GM19467 (cell line): ENCODE results near the gene RPL13.
"Not testable (repeated sequence)": the region's sequence is repeated elsewhere in the genome, so short reads cannot be mapped to it uniquely, and the experiment has no call there.

Source experiments
- ATAC-seq: cut with Tn5 transposase; IDR thresholded peaks from one replicate; pipeline ENCODE4 v1.9.1; 2021; ENCODE audit warnings: mild to moderate bottlenecking, moderate library complexity; ENCODE audit not compliant: unreplicated experiment

The RPL13 gene

GRCh38 chr16:89575247-89576152 lies 15.0 kb downstream of the RPL13 start, which contains the start of gene CPNE7:
CPNE7 (plus strand) TSS chr16:89575758; CDS start chr16:89575898, 140 bp downstream.
- ATAC-seq: no peak

GRCh38 chr16:89576153-89577054 lies 15.9 kb downstream of the RPL13 start:
- no peak for ATAC-seq

GRCh38 chr16:89577055-89577759 lies 16.7 kb downstream of the RPL13 start:
- no peak for ATAC-seq

GRCh38 chr16:89579351-89579750 lies 18.9 kb downstream of the RPL13 start:
- no peak for ATAC-seq

- no peak for ATAC-seq
These were observed 20.7 kb downstream of the RPL13 start for GRCh38 chr16:89581045-89581695.

- ATAC-seq: no peak
These were observed 21.5 kb downstream of the RPL13 start for GRCh38 chr16:89581861-89582563.

- ATAC-seq: no peak
These were observed 22.2 kb downstream of the RPL13 start for GRCh38 chr16:89582614-89583196.

GRCh38 chr16:89583197-89583894 lies 22.9 kb downstream of the RPL13 start:
- ATAC-seq: no peak

- ATAC-seq: no peak
These were observed 23.6 kb downstream of the RPL13 start for GRCh38 chr16:89583895-89584644.

- no peak for ATAC-seq
These were observed 24.5 kb downstream of the RPL13 start for GRCh38 chr16:89584768-89585549.

- no peak for ATAC-seq
These were observed 25.7 kb downstream of the RPL13 start for GRCh38 chr16:89586218-89586617.

- no peak for ATAC-seq
These were observed 26.4 kb downstream of the RPL13 start for GRCh38 chr16:89586853-89587252.

- not testable (repeated sequence) for ATAC-seq
These were observed 27.2 kb downstream of the RPL13 start for GRCh38 chr16:89587676-89588075.

GRCh38 chr16:89588413-89589109 lies 28.1 kb downstream of the RPL13 start:
- no peak for ATAC-seq

- no peak for ATAC-seq
These were observed 28.9 kb downstream of the RPL13 start for GRCh38 chr16:89589241-89589926.

- no peak for ATAC-seq
These were observed 33.4 kb downstream of the RPL13 start for GRCh38 chr16:89593841-89594240.
